GM19328 (cell line): ENCODE measurements around the gene TEX261.

Experiments
- ATAC-seq: cut with Tn5 transposase; IDR thresholded peaks from one replicate; pipeline ENCODE4 v1.9.1; 2021; ENCODE audit warnings: mild to moderate bottlenecking, moderate library complexity; ENCODE audit not compliant: unreplicated experiment

Gene TEX261

GRCh38 chr2:70937866-70938585 lies 56.6 kb downstream of the TEX261 start:
- ATAC-seq, result no peak

DNA sequence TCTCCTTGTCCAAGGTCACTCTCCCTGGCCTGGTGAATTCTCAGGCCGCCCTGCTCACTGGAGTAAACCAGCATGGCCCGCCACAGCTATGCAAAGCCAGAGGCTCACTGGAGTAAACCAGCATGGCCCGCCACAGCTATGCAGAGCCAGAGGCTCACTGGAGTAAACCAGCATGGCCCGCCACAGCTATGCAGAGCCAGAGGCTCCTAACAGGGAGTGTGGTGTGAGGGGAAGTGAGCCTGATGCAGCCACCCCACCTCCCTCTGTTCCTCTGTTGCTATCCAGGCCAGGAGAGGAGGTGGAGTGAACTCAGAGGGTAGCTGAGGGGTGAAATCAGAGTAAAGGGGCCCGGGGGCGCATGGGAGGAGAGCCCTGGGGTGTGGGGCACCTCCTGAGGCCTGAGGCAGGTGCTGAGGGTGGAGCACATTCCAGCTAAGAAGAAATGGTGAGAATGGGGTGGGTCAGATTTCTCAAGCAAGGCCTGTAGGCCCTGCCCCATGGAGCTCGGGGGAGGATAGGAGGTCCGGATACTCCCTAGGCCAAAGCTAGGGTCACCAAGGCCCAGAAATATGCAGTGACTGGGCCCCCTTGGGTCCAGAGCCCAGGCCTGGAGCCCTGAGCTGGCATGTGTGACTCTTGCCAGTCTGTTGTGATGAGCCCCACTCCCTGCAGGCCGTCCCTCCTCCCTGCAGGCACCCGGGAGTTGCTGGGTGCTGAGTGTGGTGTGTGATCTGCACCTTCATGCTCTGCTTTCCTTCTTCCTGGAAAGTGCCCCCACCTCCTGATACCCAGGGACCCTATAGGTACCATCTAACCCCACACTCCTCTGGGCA lies 57.5 kb downstream of the TEX261 start:
- ATAC-seq, result no peak

- ATAC-seq, result no peak
Measured at GRCh38 chr2:70936165-70936978, 58.3 kb downstream of the TEX261 start.
